ENCODE measurements around the gene FAM219B. TPM values are rescaled to one million over a fixed set of nuclear protein-coding genes. Genes with fewer than 3 reads are reported as not detected.

Gene FAM219B
- total and polyA plus RNA-seq, 4 donors: 7.5 to 15.6 (median 12.2) TPM

- TF ChIP-seq, protein P1, sequence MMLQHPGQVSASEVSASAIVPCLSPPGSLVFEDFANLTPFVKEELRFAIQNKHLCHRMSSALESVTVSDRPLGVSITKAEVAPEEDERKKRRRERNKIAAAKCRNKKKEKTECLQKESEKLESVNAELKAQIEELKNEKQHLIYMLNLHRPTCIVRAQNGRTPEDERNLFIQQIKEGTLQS (IDR thresholded peaks at IDR 0.05): no peak
- no peak for TF ChIP-seq RXRA (IDR thresholded peaks at IDR 0.05)
- no peak for TF ChIP-seq SP1 (IDR thresholded peaks at IDR 0.05)
- TF ChIP-seq JUND (IDR thresholded peaks at IDR 0.05): no peak
These were observed 49.5 kb downstream of the FAM219B start (continued) for GRCh38 chr15:74857082-74857655.

DNA sequence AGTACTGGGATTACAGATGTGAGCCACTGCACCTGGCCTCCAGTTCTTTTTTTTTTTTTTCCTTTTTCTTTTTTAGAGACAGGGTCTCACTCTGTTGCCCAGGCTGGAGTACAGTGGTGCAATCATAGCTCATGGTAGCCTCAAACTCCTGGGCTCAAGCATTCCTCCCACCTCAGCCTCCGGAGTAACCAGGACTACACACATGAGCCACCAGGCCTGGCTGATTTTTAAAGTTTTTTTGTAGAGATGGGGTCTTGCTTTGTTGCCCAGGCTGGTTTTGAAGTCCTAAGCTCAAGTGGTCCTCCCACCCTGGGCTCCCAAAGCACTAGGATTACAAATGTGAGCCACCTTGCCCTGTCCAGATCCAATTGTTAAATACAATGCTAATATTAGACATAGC, 50.1 kb downstream of the FAM219B start:
- H3K36me3 ChIP-seq (ENCODE audit: control insufficient read depth in 4 of 4, insufficient read depth in 3 of 4, low read depth in 1 of 4, low read length in 3 of 4): peaks cover 8 to 30% (median 15%) of the 10 kb centered on the region in 4 donors
- H3K9me3 ChIP-seq (ENCODE audit: control insufficient read depth in 4 of 4, low read length in 3 of 4): no peaks in the 10 kb centered on the region
- H3K27me3 ChIP-seq (ENCODE audit: control insufficient read depth in 4 of 4, insufficient read depth in 4 of 4, low read length in 3 of 4): no peaks in the 10 kb centered on the region
- H3K27ac ChIP-seq (ENCODE audit: low read depth in 1 of 2, low read length in 2 of 2): no peak overlapping the region
- peaks cover 0 to 5% (median 0%) of the 10 kb centered on the region in 4 donors for H3K4me1 ChIP-seq (ENCODE audit: control insufficient read depth in 4 of 4, insufficient read depth in 4 of 4, low read length in 3 of 4)
- DNase-seq (ENCODE audit: low spot score): no peak
- no peak overlapping the region for H3K9ac ChIP-seq (ENCODE audit: low read depth in 1 of 2, low read length in 2 of 2)
- TF ChIP-seq FOXA1 (IDR thresholded peaks at IDR 0.05) (no peak), RAD21 (IDR thresholded peaks at IDR 0.05) (no peak), SP1 (IDR thresholded peaks at IDR 0.05) (no peak), EGR1 (IDR thresholded peaks at IDR 0.05; ENCODE audit: low read depth in 2 of 2) (no peak), CTCF (IDR thresholded peaks at IDR 0.05; ENCODE audit: low read depth, low read length, missing input control) (no peak), NR2F2 (IDR thresholded peaks at IDR 0.05) (no peak), JUND (IDR thresholded peaks at IDR 0.05) (no peak), FOXA2 (IDR thresholded peaks at IDR 0.05) (no peak), HNF4A (conservative IDR thresholded peaks at IDR 0.05) (no peak), YY1 (IDR thresholded peaks at IDR 0.05) (no peak), MAX (IDR thresholded peaks at IDR 0.05) (no peak), HNF4G (IDR thresholded peaks at IDR 0.05) (no peak)
- TF ChIP-seq, protein P1 (IDR thresholded peaks at IDR 0.05): no peak
- WGBS: 100% methylated on average over 1 of the region's 1 CpG
- no peak overlapping the region for H3K4me3 ChIP-seq (ENCODE audit: low read depth in 1 of 3, low read length in 3 of 3)

GRCh38 chr15:74855857-74856256, 50.8 kb downstream of the FAM219B start:
- H3K27ac ChIP-seq (ENCODE audit: low read depth in 1 of 2, low read length in 2 of 2): no peak overlapping the region
- no peak for TF ChIP-seq HNF4G (IDR thresholded peaks at IDR 0.05)
- TF ChIP-seq, protein P1 (IDR thresholded peaks at IDR 0.05): no peak
- no peak for TF ChIP-seq JUND (IDR thresholded peaks at IDR 0.05)
- TF ChIP-seq TAF1 (conservative IDR thresholded peaks at IDR 0.05): no peak
- TF ChIP-seq YY1 (IDR thresholded peaks at IDR 0.05): no peak
- no peak for TF ChIP-seq HNF4A (conservative IDR thresholded peaks at IDR 0.05)
- H3K4me3 ChIP-seq (ENCODE audit: low read depth in 1 of 3, low read length in 3 of 3): no peak overlapping the region
- H3K4me1 ChIP-seq (ENCODE audit: control insufficient read depth in 4 of 4, insufficient read depth in 4 of 4, low read length in 3 of 4): peaks cover 0 to 5% (median 0%) of the 10 kb centered on the region in 4 donors
- no peak overlapping the region for H3K9ac ChIP-seq (ENCODE audit: low read depth in 1 of 2, low read length in 2 of 2)
- H3K36me3 ChIP-seq (ENCODE audit: control insufficient read depth in 4 of 4, insufficient read depth in 3 of 4, low read depth in 1 of 4, low read length in 3 of 4): peaks cover 8 to 35% (median 20%) of the 10 kb centered on the region in 4 donors
- H3K27me3 ChIP-seq (ENCODE audit: control insufficient read depth in 4 of 4, insufficient read depth in 4 of 4, low read length in 3 of 4): no peaks in the 10 kb centered on the region
- 98% methylated on average over 2 of the region's 2 CpGs for WGBS
- no peaks in the 10 kb centered on the region for H3K9me3 ChIP-seq (ENCODE audit: control insufficient read depth in 4 of 4, low read length in 3 of 4)
- no peak for DNase-seq (ENCODE audit: low spot score)

Data from liver (tissue), 9 donors.